ENCODE data around the gene XXYLT1.

DNA sequence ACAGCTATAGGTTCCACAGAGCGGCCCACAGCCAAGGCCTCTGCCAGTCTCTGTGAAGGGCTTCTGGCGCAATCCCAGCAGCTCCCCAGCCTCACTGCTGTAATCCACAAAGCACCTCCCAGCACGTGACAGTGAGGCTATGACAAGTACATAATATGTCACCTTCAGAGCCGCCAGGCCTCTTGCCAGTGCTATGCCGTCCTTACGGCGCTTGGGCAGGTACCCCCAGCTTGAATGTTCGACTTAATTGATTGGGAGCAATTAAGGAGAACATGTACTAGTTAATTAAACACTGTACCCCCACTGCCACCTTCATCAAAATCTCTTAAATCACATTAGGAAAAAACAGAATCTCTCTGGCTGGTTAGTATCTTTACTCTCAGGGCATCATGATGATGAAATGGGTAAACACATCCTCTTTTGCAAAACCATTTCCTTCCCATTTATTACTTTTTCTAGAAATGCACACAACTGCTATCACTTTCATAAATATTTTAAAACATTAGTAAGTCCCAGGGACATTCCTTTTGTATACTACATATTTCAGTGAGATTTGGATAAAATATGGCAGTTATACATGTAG lies 169.9 kb downstream of the XXYLT1 start:
- TF ChIP-seq, protein P1, sequence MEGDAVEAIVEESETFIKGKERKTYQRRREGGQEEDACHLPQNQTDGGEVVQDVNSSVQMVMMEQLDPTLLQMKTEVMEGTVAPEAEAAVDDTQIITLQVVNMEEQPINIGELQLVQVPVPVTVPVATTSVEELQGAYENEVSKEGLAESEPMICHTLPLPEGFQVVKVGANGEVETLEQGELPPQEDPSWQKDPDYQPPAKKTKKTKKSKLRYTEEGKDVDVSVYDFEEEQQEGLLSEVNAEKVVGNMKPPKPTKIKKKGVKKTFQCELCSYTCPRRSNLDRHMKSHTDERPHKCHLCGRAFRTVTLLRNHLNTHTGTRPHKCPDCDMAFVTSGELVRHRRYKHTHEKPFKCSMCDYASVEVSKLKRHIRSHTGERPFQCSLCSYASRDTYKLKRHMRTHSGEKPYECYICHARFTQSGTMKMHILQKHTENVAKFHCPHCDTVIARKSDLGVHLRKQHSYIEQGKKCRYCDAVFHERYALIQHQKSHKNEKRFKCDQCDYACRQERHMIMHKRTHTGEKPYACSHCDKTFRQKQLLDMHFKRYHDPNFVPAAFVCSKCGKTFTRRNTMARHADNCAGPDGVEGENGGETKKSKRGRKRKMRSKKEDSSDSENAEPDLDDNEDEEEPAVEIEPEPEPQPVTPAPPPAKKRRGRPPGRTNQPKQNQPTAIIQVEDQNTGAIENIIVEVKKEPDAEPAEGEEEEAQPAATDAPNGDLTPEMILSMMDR (IDR thresholded peaks at IDR 0.05): no peak
- TF ChIP-seq POLR2A (IDR thresholded peaks at IDR 0.05): no peak
